LNCAP (cell line): Measurements from ENCODE around the gene RGL4.

Source experiments
- TF ChIP-seq, protein P1 (sequence below): fragments of 450-650 bp; IDR thresholded peaks from 2 replicates; pipeline ENCODE4 v1.5.1; 2017; ENCODE audit warnings: mild to moderate bottlenecking

RGL4 gene

DNA sequence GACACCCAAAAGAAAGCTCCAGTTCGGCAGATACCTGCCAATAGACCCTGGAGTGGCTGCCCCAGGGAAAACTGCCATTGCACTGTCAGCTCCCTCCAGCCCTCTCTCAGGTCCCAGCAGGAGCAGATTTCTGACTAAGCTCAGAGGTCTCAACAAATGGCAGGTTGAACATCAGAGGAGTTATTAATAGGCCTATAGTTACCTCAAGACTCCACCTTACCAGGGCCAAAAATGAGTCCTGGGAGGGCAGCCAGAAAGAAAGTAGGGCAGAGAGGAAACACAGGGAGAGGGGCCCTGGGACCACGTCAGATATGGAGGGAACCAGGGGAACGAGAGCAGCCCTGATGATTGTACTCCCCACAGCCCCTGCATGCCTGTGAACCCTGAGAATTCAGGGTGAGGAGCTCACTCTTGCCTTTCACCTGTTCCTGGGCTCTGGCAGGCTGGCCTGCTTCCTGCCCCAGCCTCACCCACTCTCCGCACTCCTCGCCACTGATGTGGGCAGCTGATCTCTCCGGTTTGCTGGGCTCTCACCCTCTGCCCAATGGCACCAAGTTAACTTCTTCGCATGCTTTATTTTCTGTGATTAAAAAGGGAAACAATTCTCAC is 4.3 kb upstream of the RGL4 start:
- TF ChIP-seq, protein P1, sequence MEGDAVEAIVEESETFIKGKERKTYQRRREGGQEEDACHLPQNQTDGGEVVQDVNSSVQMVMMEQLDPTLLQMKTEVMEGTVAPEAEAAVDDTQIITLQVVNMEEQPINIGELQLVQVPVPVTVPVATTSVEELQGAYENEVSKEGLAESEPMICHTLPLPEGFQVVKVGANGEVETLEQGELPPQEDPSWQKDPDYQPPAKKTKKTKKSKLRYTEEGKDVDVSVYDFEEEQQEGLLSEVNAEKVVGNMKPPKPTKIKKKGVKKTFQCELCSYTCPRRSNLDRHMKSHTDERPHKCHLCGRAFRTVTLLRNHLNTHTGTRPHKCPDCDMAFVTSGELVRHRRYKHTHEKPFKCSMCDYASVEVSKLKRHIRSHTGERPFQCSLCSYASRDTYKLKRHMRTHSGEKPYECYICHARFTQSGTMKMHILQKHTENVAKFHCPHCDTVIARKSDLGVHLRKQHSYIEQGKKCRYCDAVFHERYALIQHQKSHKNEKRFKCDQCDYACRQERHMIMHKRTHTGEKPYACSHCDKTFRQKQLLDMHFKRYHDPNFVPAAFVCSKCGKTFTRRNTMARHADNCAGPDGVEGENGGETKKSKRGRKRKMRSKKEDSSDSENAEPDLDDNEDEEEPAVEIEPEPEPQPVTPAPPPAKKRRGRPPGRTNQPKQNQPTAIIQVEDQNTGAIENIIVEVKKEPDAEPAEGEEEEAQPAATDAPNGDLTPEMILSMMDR: no peak

DNA sequence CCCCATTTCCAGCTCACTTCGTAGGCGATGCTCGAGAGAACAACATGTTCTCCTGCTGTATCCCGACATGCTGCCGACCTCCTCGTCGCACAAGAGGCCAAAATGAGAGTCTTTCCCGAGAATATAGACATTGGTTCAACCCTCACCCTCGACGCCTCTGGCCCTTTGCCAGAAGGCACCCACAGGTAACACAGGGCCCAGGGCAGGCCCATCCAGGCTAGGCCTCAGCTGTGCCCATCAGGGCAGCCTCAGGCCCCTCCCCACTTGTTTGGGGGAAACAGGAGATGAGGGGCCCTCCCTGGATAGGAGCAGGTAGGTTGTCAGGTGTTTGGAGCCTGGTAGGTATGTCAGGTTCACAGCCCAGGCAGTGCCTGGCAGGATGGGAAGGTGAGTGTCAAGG is 2.7 kb upstream of the RGL4 start:
- TF ChIP-seq, protein P1: no peak

DNA sequence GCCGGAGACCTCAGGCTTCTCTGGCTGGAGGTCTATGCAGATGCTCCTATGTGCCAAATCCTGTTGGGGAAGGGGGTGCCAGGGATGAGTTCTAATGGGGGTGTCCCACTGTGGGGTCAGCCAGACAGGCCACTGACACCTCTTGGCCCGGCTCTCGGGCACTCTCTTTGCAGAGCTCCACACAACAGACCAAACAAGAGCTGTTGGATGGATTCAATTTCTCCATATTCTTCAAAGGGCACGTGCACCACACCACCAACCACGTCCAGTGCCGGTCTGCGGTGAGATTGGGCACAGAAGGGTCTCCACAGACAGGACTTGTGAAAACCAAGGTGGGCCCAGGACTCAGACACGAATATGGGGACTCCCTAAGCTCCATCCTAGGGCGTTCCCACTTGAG is 2.2 kb upstream of the RGL4 start:
- TF ChIP-seq, protein P1: no peak

DNA sequence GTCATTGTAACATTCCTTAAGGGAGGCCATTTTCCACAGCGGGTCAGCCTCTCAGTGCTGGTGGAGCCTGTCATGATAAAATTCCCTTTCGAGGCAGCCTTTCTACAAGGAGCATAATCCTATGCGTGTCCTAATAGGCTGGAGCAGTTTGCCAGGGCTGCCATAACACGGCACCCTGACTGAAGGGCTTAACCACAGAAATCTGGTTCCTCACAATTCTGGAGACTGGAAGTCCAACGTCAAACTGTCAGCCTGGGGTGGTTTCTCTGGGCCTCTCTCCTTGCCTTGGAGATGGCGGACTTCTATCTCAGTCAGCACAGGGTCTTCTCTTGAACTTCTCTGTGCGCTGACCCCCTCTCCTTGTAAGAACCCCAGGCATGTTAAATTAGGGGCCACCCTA is 1.4 kb upstream of the RGL4 start:
- TF ChIP-seq, protein P1: no peak

DNA sequence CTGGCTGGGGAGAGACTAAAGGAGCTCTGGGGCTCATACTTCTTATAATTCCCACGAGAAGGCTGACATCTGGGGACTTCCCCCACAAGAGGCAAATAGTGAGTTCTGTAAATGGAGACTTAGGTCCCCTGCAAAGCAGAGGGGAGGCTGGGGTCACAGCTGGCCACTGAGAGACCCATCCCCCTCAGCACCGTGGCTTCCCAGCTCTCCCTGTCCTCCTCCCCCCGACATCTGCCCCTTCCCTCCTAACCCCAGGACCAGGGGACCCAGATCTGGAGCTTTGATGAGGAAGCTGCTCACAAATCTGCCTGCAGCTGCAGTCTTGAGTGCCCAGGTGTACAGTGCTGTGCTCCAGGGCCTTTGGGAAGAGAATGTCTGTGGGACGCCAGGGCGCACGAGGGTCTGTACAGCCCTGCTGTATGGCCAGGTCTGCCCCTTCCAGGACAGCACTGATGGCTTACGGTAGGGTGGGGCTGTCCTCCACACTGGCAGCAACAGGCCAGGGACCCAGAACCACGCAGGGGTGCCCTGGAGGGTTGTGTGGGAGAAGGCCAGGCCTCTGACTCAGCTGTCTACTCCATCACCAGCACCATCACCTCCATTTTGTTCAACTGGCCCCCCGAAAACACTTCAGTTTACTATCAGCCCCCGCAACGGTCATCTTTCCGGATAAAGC is 1.1 kb downstream of the RGL4 start:
- TF ChIP-seq, protein P1: no peak

DNA sequence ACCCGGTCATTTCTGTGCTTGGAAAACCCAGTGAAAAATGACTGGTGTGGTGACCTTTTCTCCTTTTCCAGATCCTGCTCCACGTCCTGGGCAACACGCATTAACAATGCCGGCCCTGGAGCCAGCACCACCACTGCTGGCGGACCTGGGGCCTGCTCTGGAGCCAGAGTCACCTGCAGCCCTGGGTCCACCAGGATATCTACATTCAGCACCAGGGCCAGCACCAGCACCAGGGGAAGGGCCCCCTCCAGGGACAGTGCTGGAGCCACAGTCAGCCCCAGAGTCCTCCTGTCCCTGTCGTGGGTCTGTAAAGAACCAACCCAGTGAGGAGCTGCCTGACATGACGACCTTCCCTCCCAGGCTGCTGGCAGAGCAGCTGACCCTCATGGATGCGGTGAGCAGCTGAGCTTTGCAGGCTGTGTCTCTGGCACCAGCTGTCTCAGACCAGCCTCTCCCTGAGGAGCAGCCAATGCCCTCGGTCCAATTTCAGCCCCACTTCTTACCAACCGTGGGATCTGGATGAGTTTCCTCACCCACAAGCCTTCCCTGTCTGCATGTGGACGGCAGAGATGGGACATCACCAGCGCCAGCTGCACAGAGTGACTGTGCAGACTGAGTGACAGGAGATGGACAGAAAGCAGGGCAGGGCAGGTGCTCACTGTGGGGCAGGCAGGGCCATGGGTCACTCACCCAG is 1.9 kb downstream of the RGL4 start:
- TF ChIP-seq, protein P1: no peak

DNA sequence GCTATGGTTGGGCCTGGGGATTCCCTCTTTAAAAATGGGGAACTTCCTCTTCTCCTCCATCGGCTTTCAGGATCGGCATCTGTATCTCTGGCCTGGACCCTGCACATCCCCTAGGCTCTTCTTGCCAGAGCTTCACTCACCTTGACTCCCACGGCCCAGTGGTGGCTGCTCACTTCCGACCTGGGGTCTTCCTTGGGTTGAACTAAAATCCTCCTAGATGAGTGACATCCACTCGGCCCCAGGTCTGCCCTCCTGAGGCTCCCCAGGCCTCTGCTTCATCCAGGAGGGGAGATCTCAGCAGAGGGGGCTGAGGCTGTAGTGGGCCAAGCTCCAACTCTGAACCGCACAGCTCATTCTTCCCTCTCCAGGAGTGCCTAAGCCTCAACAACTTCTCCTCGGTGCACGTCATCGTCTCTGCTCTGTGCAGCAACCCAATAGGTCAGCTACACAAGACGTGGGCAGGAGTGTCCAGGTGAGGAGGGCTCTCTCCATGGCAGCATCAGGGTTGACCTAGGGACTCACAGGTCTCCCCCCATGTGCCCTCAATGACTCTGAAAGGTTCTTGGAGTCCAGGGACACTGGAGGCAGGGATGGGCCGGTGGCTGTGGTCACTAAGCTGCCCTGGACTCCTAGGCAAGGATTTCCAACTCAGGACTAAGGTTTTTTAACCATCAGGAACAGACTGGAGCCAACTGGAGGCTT is 3.3 kb downstream of the RGL4 start:
- TF ChIP-seq, protein P1: no peak
